ENCODE results near the gene PBX1.

GRCh38 chr1:164785841-164786534 is 227.0 kb downstream of the PBX1 start:
- TF ChIP-seq CTCF (IDR thresholded peaks at IDR 0.05), result no peak
- no peak for TF ChIP-seq EP300 (IDR thresholded peaks at IDR 0.05)
- no peak for TF ChIP-seq POLR2AphosphoS5 (IDR thresholded peaks at IDR 0.05)
- TF ChIP-seq POLR2A (IDR thresholded peaks at IDR 0.05), result no peak
